B cell (primary cell): Measurements from ENCODE around the gene FAM76A. TPM values are rescaled to one million over a fixed set of nuclear protein-coding genes. Genes with fewer than 3 reads are reported as not detected.

ENCODE experiments used
- ATAC-seq: fragments of 200-7000 bp; cut with Tn5 transposase; one replicate; pipeline ENCODE4 v1.10.0; 2021; ENCODE audit warnings: low read depth, mild to moderate bottlenecking, moderate number of reproducible peaks, moderate library complexity
- CTCF ChIA-PET: fragments of 350-600 bp; sonication (Branson Sonifier 250); formaldehyde crosslinking; loops from one replicate; lab custom pipeline; 2021; ENCODE audit warnings: antibody characterized with exemption, inconsistent platforms; lab: Charles Lee
- POLR2A ChIA-PET: fragments of 350-600 bp; sonication (Branson Sonifier 250); formaldehyde crosslinking; loops from one replicate; lab custom pipeline; 2021; ENCODE audit warnings: antibody characterized with exemption; lab: Charles Lee
- DNase-seq: peaks from one replicate; pipeline ENCODE4 v3.0.0; 2013
- H2AFZ ChIP-seq: 2 replicates; pipeline ENCODE4 v1.6.1; 2012; ENCODE audit warnings: mild to moderate bottlenecking, low read depth, low read length; ENCODE audit not compliant: insufficient read depth, poor library complexity, severe bottlenecking
- H3K27ac ChIP-seq, 2 donors: 1 replicate in 1 of 2; 2 replicates in 1 of 2; pipeline ENCODE4 v1.5.1; 2012 to 2013; ENCODE audit warnings: low read length in 2 of 2, mild to moderate bottlenecking in 2 of 2, moderate library complexity in 1 of 2
- H3K27me3 ChIP-seq, 4 experiments: fragments of 200-600 bp in 1 of 4; sonication (generic) in 1 of 4; replicated peaks in 1 of 4; 1 replicate in 2 of 4; 2 replicates in 2 of 4; pipeline versions ENCODE4 v1.6.1 to v1.7.0; 2013 to 2016; ENCODE audit warnings: low read length in 3 of 4, mild to moderate bottlenecking in 2 of 4, mixed read lengths in 1 of 4, moderate library complexity in 1 of 4; ENCODE audit not compliant: insufficient read depth in 4 of 4, control insufficient read depth in 3 of 4; ENCODE audit errors: control extremely low read depth in 1 of 4
- H3K36me3 ChIP-seq, 2 experiments: replicated peaks in 1 of 2; 1 replicate in 1 of 2; 2 replicates in 1 of 2; pipeline versions ENCODE4 v1.6.1 to v1.7.1; 2013; ENCODE audit warnings: low read length in 1 of 2; ENCODE audit not compliant: insufficient read depth in 2 of 2, control insufficient read depth in 1 of 2; ENCODE audit errors: control extremely low read depth in 1 of 2, extremely low read depth in 1 of 2
- H3K4me1 ChIP-seq, 2 donors: fragments of 200-600 bp in 1 of 2; sonication (generic) in 1 of 2; 1 replicate in 1 of 2; 2 replicates in 1 of 2; pipeline versions ENCODE4 v1.5.1 to v1.6.1; 2013 to 2017; ENCODE audit warnings: low read length in 2 of 2; ENCODE audit not compliant: control insufficient read depth in 2 of 2, insufficient read depth in 2 of 2
- H3K4me2 ChIP-seq: replicated peaks from 2 replicates; pipeline ENCODE3; 2012; ENCODE audit warnings: mild to moderate bottlenecking, low read depth, low read length; ENCODE audit not compliant: poor library complexity, severe bottlenecking
- H3K4me3 ChIP-seq, 5 experiments: fragments of 200-600 bp in 1 of 5; sonication (generic) in 1 of 5; 1 replicate in 3 of 5; 2 replicates in 2 of 5; pipeline versions ENCODE4 v1.5.1 to v1.7.0; 2011 to 2016; ENCODE audit warnings: low read length in 4 of 5, mild to moderate bottlenecking in 4 of 5, low read depth in 2 of 5, control low read depth in 1 of 5, moderate library complexity in 1 of 5; ENCODE audit not compliant: insufficient read depth in 1 of 5; ENCODE audit errors: control extremely low read depth in 1 of 5, extremely low read depth in 1 of 5
- H3K79me2 ChIP-seq: fragments of 200-600 bp; sonication (generic); one replicate; pipeline ENCODE4 v1.6.0; 2016; ENCODE audit warnings: low read length; ENCODE audit not compliant: control insufficient read depth, insufficient read depth
- H3K9ac ChIP-seq: fragments of 200-600 bp; sonication (generic); 2 replicates; pipeline ENCODE4 v1.6.1; 2017; ENCODE audit warnings: mild to moderate bottlenecking, low read length, moderate library complexity
- H3K9me3 ChIP-seq, 3 donors: one replicate each; pipeline versions ENCODE4 v1.6.1 to v1.7.1; 2013; ENCODE audit warnings: low read length in 2 of 3; ENCODE audit not compliant: control insufficient read depth in 2 of 3, insufficient read depth in 1 of 3; ENCODE audit errors: control extremely low read depth in 1 of 3
- H4K20me1 ChIP-seq: 2 replicates; pipeline ENCODE4 v1.6.0; 2012; ENCODE audit warnings: mild to moderate bottlenecking, low read length; ENCODE audit not compliant: insufficient read depth, control insufficient read depth, poor library complexity, severe bottlenecking
- H3K27ac Mint-ChIP-seq: one replicate; pipeline ENCODE4 v1.8.0; 2021; ENCODE audit warnings: mixed read lengths
- H3K27me3 Mint-ChIP-seq: one replicate; pipeline ENCODE4 v1.8.0; 2021; ENCODE audit warnings: mixed read lengths
- H3K4me1 Mint-ChIP-seq: one replicate; pipeline ENCODE4 v1.8.0; 2021; ENCODE audit warnings: mixed read lengths
- H3K4me3 Mint-ChIP-seq: one replicate; pipeline ENCODE4 v1.8.0; 2021; ENCODE audit warnings: mixed read lengths
- H3K9me3 Mint-ChIP-seq: one replicate; pipeline ENCODE4 v1.8.0; 2022; ENCODE audit warnings: mixed read lengths; ENCODE audit not compliant: insufficient read depth
- CTCF ChIP-seq: fragments of 200-600 bp; IDR thresholded peaks from one replicate; pipeline ENCODE4 v1.8.0; 2022; ENCODE audit warnings: antibody characterized with exemption, mild to moderate bottlenecking
- EZH2 ChIP-seq: IDR thresholded peaks from 2 replicates; pipeline ENCODE4 v1.6.1; 2012; ENCODE audit warnings: borderline replicate concordance, low read depth, mild to moderate bottlenecking, moderate library complexity, low read length; ENCODE audit not compliant: insufficient read depth, poor library complexity, severe bottlenecking
- WGBS: methylation state at CpG from one replicate; pipeline ENCODE4 v1.1.5; 2013; ENCODE audit warnings: missing lambda C conversion rate; ENCODE audit not compliant: insufficient coverage; 5-methylcytosine and 5-hydroxymethylcytosine counted together
- intact Hi-C: fragments of 100-400 bp; cut with micrococcal nuclease; formaldehyde crosslinking; loops from one replicate; pipeline ENCODE4 v1.10.0; 2022
- polyA plus RNA-seq: library from polyadenylated mRNA; depleted of rRNA; stranded (reverse); fragments of >200 nt; gene quantifications from 2 replicates; pipeline ENCODE4 v1.2.3, GENCODE V29; 2012
- total RNA-seq, 2 donors: library from RNA; stranded (reverse); fragments of 120-200 nt in 1 of 2; gene quantifications; 1 replicate in 1 of 2; 2 replicates in 1 of 2; pipeline versions ENCODE4 v1.2.3 to v1.2.4, GENCODE V29; 2013 to 2022

FAM76A gene
- total and polyA plus RNA-seq, 2 donors (not counting 1 experiment from before 2014, with no cell fraction given): 11.7 to 25.0 TPM

GRCh38 chr1:27713869-27714513 is 11.8 kb upstream of the FAM76A start:
- CTCF ChIA-PET: no interaction called here
- WGBS: 80% methylated on average over 1 of the region's 3 CpGs

More at GRCh38 chr1:27713869-27714513, 11.8 kb upstream of the FAM76A start:
- peaks cover 9% of the 10 kb centered on the region for H3K9me3 Mint-ChIP-seq
- Histone ChIP-seq H3K9me3 (peaks cover 0 to 10% (median 3%) of the 10 kb centered on the region in 3 donors), H2AFZ (no peak overlapping the region), H3K79me2 (no peaks in the 10 kb centered on the region), H4K20me1 (no peaks in the 10 kb centered on the region), H3K9ac (no peak overlapping the region), H3K4me1 (no peaks in the 10 kb centered on the region), H3K36me3 (no peaks in the 10 kb centered on the region), H3K4me3 (no peak overlapping the region), H3K27ac (no peak overlapping the region), H3K27me3 (peaks cover 0 to 7% (median 0%) of the 10 kb centered on the region in 4 experiments), H3K4me2 (no peak overlapping the region)
- H3K4me1 Mint-ChIP-seq: no peaks in the 10 kb centered on the region
- DNase-seq: no peak
- no peak overlapping the region for H3K4me3 Mint-ChIP-seq
- H3K27ac Mint-ChIP-seq: no peak overlapping the region
- TF ChIP-seq CTCF (no peak), EZH2 (no peak)
- ATAC-seq: no peak
- intact Hi-C loops: no loop called here
- POLR2A ChIA-PET: no interaction called here
- peaks cover 20% of the 10 kb centered on the region for H3K27me3 Mint-ChIP-seq
